Measurements from ENCODE around the gene MT1A. TPM values are rescaled to one million over a fixed set of nuclear protein-coding genes. Genes with fewer than 3 reads are reported as not detected.

MT1A gene
- polyA plus RNA-seq, 1 donor (not counting 4 experiments of a cell fraction or from before 2014, with no cell fraction given) = not detected

DNA sequence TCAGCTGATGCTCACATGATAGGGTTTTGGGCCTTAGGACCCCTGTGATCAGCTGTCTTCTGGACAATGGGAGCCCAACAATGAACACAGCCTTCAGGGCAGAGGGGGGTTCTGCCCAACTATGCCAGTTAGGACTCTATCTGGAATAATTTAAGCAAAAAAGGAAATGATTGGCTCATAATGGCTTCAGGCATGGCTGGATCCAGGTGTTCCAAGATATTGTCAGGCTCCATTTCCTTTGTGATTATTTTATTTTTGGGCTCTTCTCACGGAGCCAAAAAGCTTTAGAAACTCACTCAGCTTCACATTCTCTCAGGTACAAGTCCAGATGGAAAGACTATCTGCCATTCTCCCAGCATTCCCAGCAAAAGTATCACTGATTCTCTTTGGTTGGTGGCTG lies 33.0 kb upstream of the MT1A start:
- dilution Hi-C loops (cut with MboI; ENCODE audit: extremely low pct_ligation_motif_present, low sequenced_read_pairs) = no loop called here
- peaks cover 38% of the 10 kb centered on the region for H3K4me1 ChIP-seq (ENCODE audit: control insufficient read depth, extremely low read depth, insufficient read depth, low read length)
- no peak overlapping the region for H3K4me3 ChIP-seq (ENCODE audit: control insufficient read depth in 2 of 3, extremely low read depth in 1 of 3, insufficient read depth in 2 of 3, low read depth in 1 of 3, low read length in 3 of 3)
- no peak overlapping the region for H3K9ac ChIP-seq (ENCODE audit: control insufficient read depth, extremely low read depth, insufficient read depth, low read length)
- H3K36me3 ChIP-seq (ENCODE audit: control insufficient read depth in 2 of 2, extremely low read depth in 1 of 2, insufficient read depth in 2 of 2, low read length in 2 of 2) = no peaks in the 10 kb centered on the region
- no peak overlapping the region for H2AFZ ChIP-seq (ENCODE audit: control insufficient read depth, low read length)
- FAIRE-seq (no peak), DNase-seq (ENCODE audit: low read depth, low spot score) (no peak)
- H3K27me3 ChIP-seq (ENCODE audit: control insufficient read depth, extremely low read depth, insufficient read depth, low read length) = no peaks in the 10 kb centered on the region
- H3K79me2 ChIP-seq (ENCODE audit: control insufficient read depth, insufficient read depth, low read length) = no peaks in the 10 kb centered on the region
- H3K27ac ChIP-seq (ENCODE audit: control insufficient read depth, insufficient read depth, low read length) = peak overlapping the region; percentile 95
- H4K20me1 ChIP-seq (ENCODE audit: control insufficient read depth, extremely low read depth, insufficient read depth, low read length) = no peaks in the 10 kb centered on the region
- no peak for TF ChIP-seq EZH2 (IDR thresholded peaks at IDR 0.05; ENCODE audit: low read length)
- TF ChIP-seq, protein P1, sequence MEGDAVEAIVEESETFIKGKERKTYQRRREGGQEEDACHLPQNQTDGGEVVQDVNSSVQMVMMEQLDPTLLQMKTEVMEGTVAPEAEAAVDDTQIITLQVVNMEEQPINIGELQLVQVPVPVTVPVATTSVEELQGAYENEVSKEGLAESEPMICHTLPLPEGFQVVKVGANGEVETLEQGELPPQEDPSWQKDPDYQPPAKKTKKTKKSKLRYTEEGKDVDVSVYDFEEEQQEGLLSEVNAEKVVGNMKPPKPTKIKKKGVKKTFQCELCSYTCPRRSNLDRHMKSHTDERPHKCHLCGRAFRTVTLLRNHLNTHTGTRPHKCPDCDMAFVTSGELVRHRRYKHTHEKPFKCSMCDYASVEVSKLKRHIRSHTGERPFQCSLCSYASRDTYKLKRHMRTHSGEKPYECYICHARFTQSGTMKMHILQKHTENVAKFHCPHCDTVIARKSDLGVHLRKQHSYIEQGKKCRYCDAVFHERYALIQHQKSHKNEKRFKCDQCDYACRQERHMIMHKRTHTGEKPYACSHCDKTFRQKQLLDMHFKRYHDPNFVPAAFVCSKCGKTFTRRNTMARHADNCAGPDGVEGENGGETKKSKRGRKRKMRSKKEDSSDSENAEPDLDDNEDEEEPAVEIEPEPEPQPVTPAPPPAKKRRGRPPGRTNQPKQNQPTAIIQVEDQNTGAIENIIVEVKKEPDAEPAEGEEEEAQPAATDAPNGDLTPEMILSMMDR (optimal IDR thresholded peaks at IDR 0.05 in 1 of 3, IDR thresholded peaks at IDR 0.05 in 1 of 3, conservative IDR thresholded peaks at IDR 0.05 in 1 of 3; ENCODE audit: extremely low read depth in 1 of 3, insufficient read depth in 2 of 3, low read length in 3 of 3) = no peak
- peak overlapping the region; percentile 81 for H3K4me2 ChIP-seq (ENCODE audit: control insufficient read depth, extremely low read depth, insufficient read depth, low read depth, low read length)
- no peaks in the 10 kb centered on the region for H3K9me1 ChIP-seq (ENCODE audit: control insufficient read depth, extremely low read depth, insufficient read depth, low read length)
- H3K9me3 ChIP-seq (ENCODE audit: control insufficient read depth, low read depth, low read length) = no peaks in the 10 kb centered on the region

DNA sequence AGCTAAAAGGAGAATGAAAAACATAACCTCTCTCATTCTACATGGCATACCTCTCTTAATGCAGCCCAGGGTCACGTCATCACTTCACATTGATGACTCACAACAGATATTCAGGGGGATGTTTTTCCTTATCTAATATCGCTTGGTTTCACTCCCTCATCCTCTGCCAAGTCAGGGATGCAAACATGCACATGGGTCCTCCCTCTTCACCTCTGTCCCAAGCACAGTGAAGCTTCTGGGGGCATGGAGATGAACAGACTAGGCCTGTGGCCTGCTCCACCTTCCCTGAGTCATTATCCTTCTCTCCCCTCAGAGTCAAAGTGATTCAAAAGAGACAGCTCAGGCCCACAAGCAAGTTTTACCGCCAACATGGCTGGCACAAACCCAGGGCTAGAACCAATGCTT lies 32.4 kb upstream of the MT1A start:
- dilution Hi-C loops (cut with MboI; ENCODE audit: extremely low pct_ligation_motif_present, low sequenced_read_pairs) = no loop called here
- FAIRE-seq = peak; percentile 68

More for the DNA sequence above, 32.4 kb upstream of the MT1A start:
- Histone ChIP-seq H3K9ac (ENCODE audit: control insufficient read depth, extremely low read depth, insufficient read depth, low read length) (peak overlapping the region; percentile 79), H3K4me3 (ENCODE audit: control insufficient read depth in 2 of 3, extremely low read depth in 1 of 3, insufficient read depth in 2 of 3, low read depth in 1 of 3, low read length in 3 of 3) (peak overlapping the region in 2 of 3 experiments; percentile 57 to 62), H4K20me1 (ENCODE audit: control insufficient read depth, extremely low read depth, insufficient read depth, low read length) (no peaks in the 10 kb centered on the region), H3K9me1 (ENCODE audit: control insufficient read depth, extremely low read depth, insufficient read depth, low read length) (no peaks in the 10 kb centered on the region), H3K27ac (ENCODE audit: control insufficient read depth, insufficient read depth, low read length) (peak overlapping the region; percentile 95), H3K36me3 (ENCODE audit: control insufficient read depth in 2 of 2, extremely low read depth in 1 of 2, insufficient read depth in 2 of 2, low read length in 2 of 2) (no peaks in the 10 kb centered on the region), H3K27me3 (ENCODE audit: control insufficient read depth, extremely low read depth, insufficient read depth, low read length) (no peaks in the 10 kb centered on the region), H3K4me1 (ENCODE audit: control insufficient read depth, extremely low read depth, insufficient read depth, low read length) (peaks cover 44% of the 10 kb centered on the region), H3K4me2 (ENCODE audit: control insufficient read depth, extremely low read depth, insufficient read depth, low read depth, low read length) (peak overlapping the region; percentile 81), H2AFZ (ENCODE audit: control insufficient read depth, low read length) (no peak overlapping the region), H3K79me2 (ENCODE audit: control insufficient read depth, insufficient read depth, low read length) (no peaks in the 10 kb centered on the region), H3K9me3 (ENCODE audit: control insufficient read depth, low read depth, low read length) (no peaks in the 10 kb centered on the region)
- no peak for DNase-seq (ENCODE audit: low read depth, low spot score)
- no peak for TF ChIP-seq EZH2 (IDR thresholded peaks at IDR 0.05; ENCODE audit: low read length)
- TF ChIP-seq, protein P1 (optimal IDR thresholded peaks at IDR 0.05 in 1 of 3, IDR thresholded peaks at IDR 0.05 in 1 of 3, conservative IDR thresholded peaks at IDR 0.05 in 1 of 3; ENCODE audit: extremely low read depth in 1 of 3, insufficient read depth in 2 of 3, low read length in 3 of 3) = no peak

Data from keratinocyte (primary cell).